Activated gamma-delta T cell (primary cell): ENCODE data around the gene PCDH15.
"Not testable (repeated sequence)": the region's sequence is repeated elsewhere in the genome, so short reads cannot be mapped to it uniquely, and the experiment has no call there.

Experiments used
- DNase-seq: peaks from one replicate; lab custom pipeline; 2025; lab: John Stamatoyannopoulos, UW

PCDH15 gene

DNA sequence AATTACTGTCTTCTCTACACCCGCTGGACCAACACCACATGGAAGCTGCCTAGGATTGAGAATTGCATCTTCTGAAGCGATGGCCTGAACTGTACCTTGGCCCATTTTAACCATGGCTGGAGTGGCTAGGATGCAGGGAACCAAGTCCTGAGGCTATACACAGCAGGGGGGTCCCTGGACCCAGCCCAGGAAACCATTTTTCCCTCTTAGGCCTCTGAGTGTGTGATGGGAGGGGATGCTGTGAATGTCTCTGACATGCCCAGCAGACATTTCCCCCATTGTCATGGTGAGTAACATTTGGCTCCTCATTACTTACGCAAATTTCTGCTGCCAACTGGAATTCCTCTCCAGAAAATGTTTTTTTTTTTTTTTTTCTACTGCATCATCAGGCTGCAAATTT lies 822.7 kb downstream of the PCDH15 start:
- DNase-seq: no peak

DNA sequence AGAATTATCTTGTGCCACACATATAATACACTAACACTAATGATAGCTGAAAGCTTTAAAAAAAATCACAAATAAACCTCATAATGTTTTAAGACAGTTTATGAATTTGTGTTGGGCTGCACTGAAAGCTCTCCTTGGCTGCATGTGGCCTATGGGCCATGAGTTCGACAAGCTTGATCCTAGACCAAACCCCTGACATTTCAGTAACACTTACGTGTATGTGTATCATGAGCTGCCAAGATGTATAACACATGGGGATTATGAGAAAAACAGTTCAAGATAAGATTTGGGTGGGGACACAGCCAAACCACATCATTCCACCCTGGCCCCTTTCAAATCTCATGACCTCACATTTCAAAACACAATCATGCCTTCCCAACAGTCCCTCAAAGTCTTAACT lies 823.8 kb downstream of the PCDH15 start:
- no peak for DNase-seq

DNA sequence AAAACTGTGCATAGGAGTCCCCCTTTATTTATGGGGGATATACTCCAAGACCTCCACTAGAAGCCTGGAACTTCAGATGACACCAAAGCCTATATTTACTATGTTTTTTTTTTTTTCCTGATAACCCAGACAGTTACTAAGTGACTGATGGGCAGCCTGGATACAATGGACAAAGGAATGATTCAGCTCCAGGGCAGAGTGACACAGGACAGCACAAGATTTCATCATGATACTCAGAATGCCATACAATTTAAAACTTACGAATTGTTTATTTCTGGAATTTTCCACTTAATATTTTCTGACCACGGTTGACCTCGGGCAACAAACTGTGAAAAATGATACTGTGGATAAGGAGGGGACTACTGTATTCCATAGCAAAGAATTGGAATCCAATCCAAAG lies 843.6 kb downstream of the PCDH15 start:
- DNase-seq: no peak

DNA sequence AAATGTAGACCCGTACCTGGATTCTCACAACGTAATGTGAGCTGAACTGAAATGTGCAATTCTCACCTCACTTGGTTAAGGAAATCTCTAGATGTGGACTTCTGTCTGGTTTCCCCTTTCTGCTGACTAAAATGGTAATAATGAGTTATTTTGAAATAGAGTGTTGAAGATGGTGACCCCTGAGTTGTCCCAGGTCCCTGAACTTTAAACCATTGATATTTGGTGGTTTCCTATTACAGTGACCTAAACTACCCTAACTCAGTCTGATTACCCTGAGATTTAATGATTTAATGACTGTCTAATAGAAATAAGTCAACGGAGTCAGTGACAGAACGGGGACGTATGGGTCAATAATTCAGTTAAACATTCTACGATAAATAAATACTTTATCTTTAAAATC lies 845.9 kb downstream of the PCDH15 start:
- DNase-seq: no peak

GRCh38 chr10:53952698-53953630 lies 848.1 kb downstream of the PCDH15 start:
- DNase-seq: no peak

DNA sequence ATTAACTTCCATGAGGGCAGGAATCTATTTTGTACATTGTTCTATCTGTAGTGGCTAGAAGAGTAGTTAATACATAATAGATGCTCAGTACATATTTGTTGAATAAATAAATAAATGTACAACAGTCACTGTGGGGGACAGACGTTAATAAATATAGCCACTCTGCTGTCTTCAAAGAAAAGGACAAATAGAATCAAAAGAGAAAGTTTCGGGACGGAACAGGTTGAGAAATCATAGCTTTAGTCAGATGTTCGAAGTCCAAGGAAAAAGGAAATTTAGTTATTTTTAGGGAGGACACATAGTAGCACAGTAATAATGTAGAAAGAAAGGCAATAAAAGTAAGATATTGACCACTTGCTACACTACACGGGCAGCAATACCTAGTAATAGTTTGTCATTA lies 861.4 kb downstream of the PCDH15 start:
- DNase-seq: no peak

GRCh38 chr10:53930648-53931047 lies 870.4 kb downstream of the PCDH15 start:
- no peak for DNase-seq

DNA sequence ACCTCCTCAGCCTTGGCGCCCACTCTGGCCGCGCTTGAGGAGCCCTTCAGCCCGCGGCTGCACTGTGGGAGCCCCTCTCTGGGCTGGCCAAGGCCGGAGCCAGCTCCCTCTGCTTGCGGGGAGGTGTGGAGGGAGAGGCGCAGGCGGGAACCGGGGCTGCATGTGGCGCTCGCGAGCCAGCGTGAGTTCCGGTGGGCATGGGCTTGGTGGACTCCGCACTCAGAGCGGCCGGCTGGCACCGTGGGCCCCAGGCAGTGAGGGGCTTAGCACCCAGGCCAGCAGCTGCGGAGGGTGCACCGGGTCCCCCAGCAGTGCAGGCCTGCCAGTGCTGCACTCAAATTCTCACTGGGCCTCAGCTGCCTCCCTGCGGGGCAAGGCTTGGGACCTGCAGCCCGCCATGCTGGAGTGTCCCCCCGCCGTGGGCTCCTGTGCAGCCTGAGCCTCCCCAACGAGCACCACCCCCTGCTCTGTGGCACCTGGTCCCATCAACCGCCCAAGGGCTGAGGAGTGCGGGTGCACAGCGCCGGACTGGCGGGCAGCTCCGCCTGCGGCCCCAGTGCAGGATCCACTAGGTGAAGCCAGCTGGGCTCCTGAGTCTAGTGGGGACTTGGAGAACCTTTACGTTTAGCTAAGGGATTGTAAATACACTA lies 876.9 kb downstream of the PCDH15 start:
- not testable (repeated sequence) for DNase-seq

- DNase-seq: no peak
These were observed 882.3 kb downstream of the PCDH15 start for GRCh38 chr10:53918755-53919154.

DNA sequence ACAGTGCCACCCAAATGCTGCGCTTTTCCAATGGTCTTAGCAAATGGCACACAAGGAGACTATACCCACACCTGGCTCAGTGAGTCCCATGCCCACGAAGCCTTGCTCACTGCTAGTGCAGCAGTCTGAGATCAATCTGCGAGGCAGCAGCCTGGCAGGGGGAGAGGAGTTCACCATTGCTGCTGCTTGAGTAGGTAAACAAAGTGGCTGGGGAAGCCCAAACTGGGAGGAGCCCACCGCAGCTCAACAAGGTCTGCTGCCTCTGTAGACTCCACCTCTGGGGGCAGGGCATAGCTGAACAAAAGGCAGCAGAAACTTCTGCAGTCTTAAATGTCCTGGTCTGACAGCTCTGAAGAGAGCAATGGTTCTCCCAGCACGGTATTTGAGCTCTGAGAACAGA lies 891.2 kb downstream of the PCDH15 start:
- DNase-seq: no peak

- DNase-seq: no peak
These were observed 896.4 kb downstream of the PCDH15 start for GRCh38 chr10:53904506-53905241.

- no peak for DNase-seq
These were observed 897.3 kb downstream of the PCDH15 start for GRCh38 chr10:53903756-53904155.

GRCh38 chr10:53899463-53900160 lies 901.4 kb downstream of the PCDH15 start:
- no peak for DNase-seq

DNA sequence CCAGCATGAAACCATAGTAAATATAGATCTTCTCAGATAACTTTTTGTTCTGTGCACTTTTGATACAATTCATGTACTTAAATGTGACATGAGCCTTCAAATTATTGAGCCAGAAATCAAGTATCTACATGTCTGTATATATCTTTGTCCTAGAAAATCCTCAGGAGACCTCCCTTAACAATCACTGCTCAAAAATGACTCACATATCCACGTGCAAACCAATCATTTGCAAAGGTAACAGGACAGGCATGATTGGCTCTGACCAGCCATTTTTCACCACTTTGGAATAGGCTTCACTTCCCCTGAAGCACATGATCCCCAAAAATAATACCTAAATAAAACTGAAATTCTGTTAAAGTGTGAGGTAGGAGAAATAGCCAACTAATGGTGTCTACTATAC lies 902.5 kb downstream of the PCDH15 start:
- DNase-seq: no peak

GRCh38 chr10:53894145-53894544 lies 906.9 kb downstream of the PCDH15 start:
- no peak for DNase-seq

DNA sequence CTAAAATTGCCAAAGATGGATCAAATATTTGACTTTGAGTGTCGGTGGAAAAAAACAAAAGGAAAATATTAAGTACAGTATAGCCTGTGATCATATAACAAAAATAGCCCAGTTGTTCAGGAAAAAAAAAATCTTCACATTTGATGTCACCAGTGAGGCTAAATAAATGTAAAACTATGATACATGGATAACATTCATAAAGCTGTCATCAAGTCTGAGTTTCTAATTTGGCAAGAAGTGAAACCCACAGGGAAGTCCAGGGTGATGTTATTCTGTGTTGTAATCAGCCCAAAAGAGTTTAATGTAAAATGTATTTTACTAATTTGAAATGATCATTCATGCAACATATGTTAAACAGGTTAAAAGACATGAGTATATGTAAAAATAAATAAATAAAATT lies 908.0 kb downstream of the PCDH15 start:
- DNase-seq: no peak

DNA sequence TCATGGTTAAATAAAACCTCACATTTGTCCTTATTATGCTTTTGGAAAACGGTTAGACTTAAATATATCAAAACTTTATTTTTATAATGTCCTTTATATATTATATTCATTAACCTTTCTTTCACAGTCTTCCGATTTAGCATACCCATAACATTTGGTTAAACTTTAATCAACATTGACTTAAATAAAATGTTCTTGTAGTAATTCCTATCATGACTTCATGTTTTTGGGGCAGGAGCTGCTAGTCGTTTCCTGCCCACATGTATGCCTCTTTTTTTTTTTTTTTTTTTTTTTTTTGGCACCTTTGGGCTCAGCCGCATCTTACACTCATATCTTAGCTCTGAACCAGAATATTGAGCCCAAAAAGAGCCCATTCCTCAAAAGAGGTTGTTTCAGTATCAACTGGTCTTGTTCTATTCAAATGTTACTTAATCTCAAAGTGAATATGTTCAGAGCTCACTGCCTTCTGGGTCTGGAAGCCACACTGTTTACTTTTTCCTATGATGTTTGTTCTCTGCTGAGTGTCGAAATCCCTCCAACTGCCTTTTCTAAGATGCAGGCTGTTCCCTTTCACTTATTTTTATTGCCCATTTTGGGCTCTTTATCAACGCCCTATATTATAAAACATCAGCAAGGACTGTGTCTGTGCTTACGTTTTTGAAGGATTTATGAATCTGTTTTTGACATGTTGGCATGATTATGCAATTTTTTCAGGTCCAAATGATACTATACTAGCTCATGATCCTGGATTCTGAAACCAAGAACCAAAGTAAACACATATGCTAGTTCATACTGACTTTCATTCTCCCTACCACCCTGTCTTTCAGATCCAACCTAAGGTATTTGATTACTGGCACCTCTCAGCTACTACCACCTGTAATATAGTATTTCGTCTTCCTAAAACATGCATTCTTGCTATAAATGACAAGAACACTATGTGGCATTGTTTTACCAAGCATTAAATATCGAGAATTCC lies 914.4 kb downstream of the PCDH15 start:
- DNase-seq: no peak

GRCh38 chr10:53864846-53865245 lies 936.2 kb downstream of the PCDH15 start:
- no peak for DNase-seq

- no peak for DNase-seq
These were observed 948.4 kb downstream of the PCDH15 start for GRCh38 chr10:53852450-53853175.

GRCh38 chr10:53846809-53847208 lies 954.2 kb downstream of the PCDH15 start:
- DNase-seq: no peak
